K562 (cell line): ENCODE results near the gene BCL2L1. TPM values are rescaled to one million over a fixed set of nuclear protein-coding genes. Genes with fewer than 3 reads are reported as not detected.

Source experiments
- CHD7 ChIP-seq: fragments of 200-600 bp; sonication (generic); IDR thresholded peaks from one replicate; pipeline ENCODE4 v1.6.1; 2012; ENCODE audit warnings: mild to moderate bottlenecking, low read depth, low read length, inconsistent platforms
- FOXA3 ChIP-seq, 2 experiments: fragments of 450-650 bp in 1 of 2; sonication (generic) in 1 of 2; formaldehyde crosslinking; IDR thresholded peaks in 1 of 2; conservative IDR thresholded peaks in 1 of 2; 2 replicates each; pipeline versions ENCODE4 v1.4.0 to v1.8.0; 2020 to 2022; ENCODE audit warnings: mild to moderate bottlenecking in 2 of 2, missing genetic modification reagents in 1 of 2
- PRMT5 ChIP-seq: sonication (generic); formaldehyde crosslinking; IDR thresholded peaks from 2 replicates; pipeline ENCODE4 v1.5.0; 2020; ENCODE audit warnings: missing genetic modification reagents
- RFX1 ChIP-seq: fragments of 450-650 bp; IDR thresholded peaks from 2 replicates; pipeline ENCODE4 v1.6.1; 2016; ENCODE audit warnings: mild to moderate bottlenecking, moderate library complexity
- SMAD4 ChIP-seq: fragments of 250-450 bp; sonication (Bioruptor Pico); conservative IDR thresholded peaks from 2 replicates; pipeline ENCODE4 v1.8.0; 2021; ENCODE audit warnings: inconsistent platforms, mild to moderate bottlenecking, moderate library complexity
- ZNF318 ChIP-seq, 2 experiments: fragments of 450-650 bp; IDR thresholded peaks; 2 replicates each; pipeline ENCODE4 v1.6.1; 2016; ENCODE audit warnings: mild to moderate bottlenecking in 2 of 2, borderline replicate concordance in 1 of 2, low read depth in 1 of 2, moderate library complexity in 1 of 2
- polyA plus RNA-seq, 8 experiments: library from polyadenylated mRNA; depleted of rRNA in 4 of 8; stranded (reverse) in 5 of 8; unstranded in 3 of 8; fragments of >200 nt; fragmentation: Nextera tagmentation in 2 of 8; fragmentation: Illumina TruSeq in 1 of 8; extraction: Ambion mirVana in 2 of 8; extraction: Trizol in 1 of 8; gene quantifications; 2 replicates each; pipeline versions ENCODE4 v1.2.1 to v1.2.3, GENCODE V29; 2011 to 2014; ENCODE audit warnings: inconsistent platforms in 1 of 8, missing spikeins in 1 of 8
- total RNA-seq, 7 experiments: library from RNA; depleted of rRNA in 6 of 7; stranded (reverse); fragments of >200 nt in 6 of 7; fragmentation: Illumina TruSeq in 2 of 7; extraction: Trizol in 2 of 7; gene quantifications; 2 replicates each; pipeline versions ENCODE4 v1.2.1 to v1.2.3, GENCODE V29; 2011 to 2021; ENCODE audit warnings: low replicate concordance in 1 of 7

BCL2L1 gene
- total and polyA plus RNA-seq, 9 of the 15 experiments (the other 6 are each of a cell fraction or from before 2014, with no cell fraction given): 3.3 to 182 (median 120) TPM

GRCh38 chr20:31662372-31662854 is 60.3 kb downstream of the BCL2L1 start (continued):
- TF ChIP-seq CHD7 (no peak), PRMT5 (CRISPR knock-in tag) (no peak), RFX1 (no peak), SMAD4 (CRISPR knock-in tag) (no peak), FOXA3 (CRISPR knock-in tag; conservative IDR thresholded peaks at IDR 0.05 in 1 of 2, IDR thresholded peaks at IDR 0.05 in 1 of 2) (no peak), ZNF318 (IDR thresholded peaks at IDR 0.05; ENCODE audit: borderline replicate concordance in 1 of 2, low read depth in 1 of 2) (no peak)
